Measurements from ENCODE around the gene MLLT3.

DNA sequence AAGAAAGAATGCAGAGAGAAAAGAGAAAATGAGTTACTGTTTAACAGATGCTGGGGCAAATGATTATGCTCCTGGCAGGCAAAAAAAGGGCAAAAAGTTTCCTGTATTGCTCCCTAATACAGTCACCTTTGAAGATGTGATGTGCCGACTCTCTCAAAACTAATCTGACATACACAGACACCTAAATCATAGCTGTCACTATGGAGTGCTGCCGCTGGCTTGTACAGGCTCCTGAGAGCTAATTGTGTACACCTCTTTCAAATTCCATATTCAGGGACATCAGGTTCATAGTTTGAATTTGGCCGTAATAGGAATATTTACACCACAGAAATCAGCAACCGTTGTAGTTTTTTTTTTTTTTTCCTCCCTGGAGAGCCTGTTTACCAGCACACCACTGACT lies 49.3 kb upstream of the MLLT3 start:
- TF ChIP-seq, protein P1, sequence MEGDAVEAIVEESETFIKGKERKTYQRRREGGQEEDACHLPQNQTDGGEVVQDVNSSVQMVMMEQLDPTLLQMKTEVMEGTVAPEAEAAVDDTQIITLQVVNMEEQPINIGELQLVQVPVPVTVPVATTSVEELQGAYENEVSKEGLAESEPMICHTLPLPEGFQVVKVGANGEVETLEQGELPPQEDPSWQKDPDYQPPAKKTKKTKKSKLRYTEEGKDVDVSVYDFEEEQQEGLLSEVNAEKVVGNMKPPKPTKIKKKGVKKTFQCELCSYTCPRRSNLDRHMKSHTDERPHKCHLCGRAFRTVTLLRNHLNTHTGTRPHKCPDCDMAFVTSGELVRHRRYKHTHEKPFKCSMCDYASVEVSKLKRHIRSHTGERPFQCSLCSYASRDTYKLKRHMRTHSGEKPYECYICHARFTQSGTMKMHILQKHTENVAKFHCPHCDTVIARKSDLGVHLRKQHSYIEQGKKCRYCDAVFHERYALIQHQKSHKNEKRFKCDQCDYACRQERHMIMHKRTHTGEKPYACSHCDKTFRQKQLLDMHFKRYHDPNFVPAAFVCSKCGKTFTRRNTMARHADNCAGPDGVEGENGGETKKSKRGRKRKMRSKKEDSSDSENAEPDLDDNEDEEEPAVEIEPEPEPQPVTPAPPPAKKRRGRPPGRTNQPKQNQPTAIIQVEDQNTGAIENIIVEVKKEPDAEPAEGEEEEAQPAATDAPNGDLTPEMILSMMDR (conservative IDR thresholded peaks at IDR 0.05): no peak
- no peak for TF ChIP-seq EZH2 (IDR thresholded peaks at IDR 0.05; ENCODE audit: low read depth)
